Fibroblast of villous mesenchyme (primary cell): ENCODE results near the gene HSD17B14. TPM values are rescaled to one million over a fixed set of nuclear protein-coding genes. Genes with fewer than 3 reads are reported as not detected.

Experiments
- DNase-seq: peaks from one replicate; pipeline ENCODE4 v3.0.0-alpha.2; 2010; ENCODE audit warnings: low read depth
- H3K4me3 ChIP-seq: 2 replicates; pipeline ENCODE4 v1.5.1; 2011; ENCODE audit warnings: low read depth, mild to moderate bottlenecking, low read length
- CTCF ChIP-seq: IDR thresholded peaks from 2 replicates; pipeline ENCODE4 v1.5.1; 2012; ENCODE audit warnings: low read depth, mild to moderate bottlenecking, low read length; ENCODE audit not compliant: insufficient read depth
- total RNA-seq: library from RNA; depleted of rRNA; stranded (reverse); fragments of >200 nt; gene quantifications from 2 replicates; pipeline ENCODE4 v1.2.3, GENCODE V29; 2012

Gene HSD17B14
- total RNA-seq, 1 donor, result 13.8 TPM

GRCh38 chr19:48835734-48836088, 580 bp downstream of the HSD17B14 start:
- peak; percentile 90 for TF ChIP-seq CTCF
- H3K4me3 ChIP-seq, result peak overlapping the region; percentile 64
- DNase-seq, result peak; percentile 90

DNA sequence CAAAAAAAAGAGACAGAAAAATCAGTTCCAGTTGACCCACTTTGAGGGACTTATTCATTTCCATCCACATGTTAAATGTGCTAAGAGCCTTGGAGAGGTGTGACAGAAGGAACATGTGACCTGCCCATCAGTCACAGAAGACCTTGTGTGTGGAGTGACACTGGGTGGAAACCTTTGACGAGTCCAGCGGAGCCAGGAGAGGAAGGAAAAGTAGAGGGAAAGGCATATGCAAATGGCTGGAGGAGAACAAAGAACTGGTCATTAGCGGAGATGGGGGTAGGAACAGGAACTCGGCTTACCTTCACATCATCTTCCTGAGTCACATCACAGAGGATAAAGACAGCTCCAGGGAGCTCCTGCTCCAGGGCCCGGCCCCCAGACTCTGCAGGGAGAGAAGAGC, 2.3 kb downstream of the HSD17B14 start:
- no peak overlapping the region for H3K4me3 ChIP-seq
- DNase-seq, result no peak
- TF ChIP-seq CTCF, result no peak

DNA sequence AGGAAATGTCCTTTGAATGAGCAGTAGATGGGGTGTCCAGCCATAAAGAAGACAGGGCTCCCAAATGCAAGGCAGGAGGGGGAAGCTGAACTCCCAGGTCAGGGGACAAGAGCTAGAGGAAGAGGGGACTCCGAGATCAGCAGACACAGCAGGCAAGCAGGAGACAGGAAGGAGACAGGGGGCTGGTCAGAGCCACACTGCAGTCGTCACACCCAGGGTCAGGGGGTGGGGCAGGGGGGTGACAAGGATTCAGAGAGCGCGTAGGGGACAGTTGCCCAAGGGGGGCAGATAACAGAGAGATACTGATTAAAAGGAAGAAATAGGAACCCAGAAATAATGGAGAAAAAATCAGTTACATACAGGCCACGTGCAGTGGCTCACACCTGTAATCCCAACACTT, 3.2 kb downstream of the HSD17B14 start:
- no peak for TF ChIP-seq CTCF
- DNase-seq, result no peak
- H3K4me3 ChIP-seq, result no peak overlapping the region

DNA sequence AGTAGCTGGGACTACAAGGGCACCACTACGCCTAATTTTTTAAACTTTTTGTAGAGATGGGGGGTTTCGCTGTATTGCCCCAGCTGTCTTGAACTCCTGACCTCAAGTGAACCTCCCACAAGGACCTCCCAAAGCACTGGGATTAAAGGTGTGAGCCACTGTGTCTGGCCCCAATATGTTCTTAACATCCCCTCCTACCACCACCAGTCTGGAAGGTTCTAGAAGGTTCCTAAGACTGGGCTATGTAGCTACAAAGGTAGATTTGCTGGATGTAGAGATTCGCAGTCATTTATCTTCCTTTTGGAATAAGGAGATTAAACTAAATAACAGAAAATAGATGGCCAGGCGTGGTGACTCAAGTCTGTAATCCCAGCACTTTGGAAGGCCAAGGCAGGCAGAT, 5.3 kb downstream of the HSD17B14 start:
- no peak for TF ChIP-seq CTCF
- H3K4me3 ChIP-seq, result no peak overlapping the region
- DNase-seq, result no peak

- DNase-seq, result no peak
- H3K4me3 ChIP-seq, result no peak overlapping the region
- TF ChIP-seq CTCF, result no peak
Observed at GRCh38 chr19:48830088-48830487, 6.2 kb downstream of the HSD17B14 start.

- no peak overlapping the region for H3K4me3 ChIP-seq
- TF ChIP-seq CTCF, result no peak
- DNase-seq, result no peak
Observed at GRCh38 chr19:48826606-48827020, 9.7 kb downstream of the HSD17B14 start.

- DNase-seq, result no peak
- no peak for TF ChIP-seq CTCF
- H3K4me3 ChIP-seq, result no peak overlapping the region
Observed at GRCh38 chr19:48822514-48822913, 13.8 kb downstream of the HSD17B14 start.
